GM12872 (cell line): ENCODE measurements around the gene PCSK5.

Source experiments
- TF ChIP-seq, protein P1 (sequence below): IDR thresholded peaks from 3 replicates; pipeline ENCODE4 v1.5.1; 2011; ENCODE audit warnings: low read depth, mild to moderate bottlenecking, low read length, moderate library complexity; ENCODE audit not compliant: insufficient read depth

Gene PCSK5

DNA sequence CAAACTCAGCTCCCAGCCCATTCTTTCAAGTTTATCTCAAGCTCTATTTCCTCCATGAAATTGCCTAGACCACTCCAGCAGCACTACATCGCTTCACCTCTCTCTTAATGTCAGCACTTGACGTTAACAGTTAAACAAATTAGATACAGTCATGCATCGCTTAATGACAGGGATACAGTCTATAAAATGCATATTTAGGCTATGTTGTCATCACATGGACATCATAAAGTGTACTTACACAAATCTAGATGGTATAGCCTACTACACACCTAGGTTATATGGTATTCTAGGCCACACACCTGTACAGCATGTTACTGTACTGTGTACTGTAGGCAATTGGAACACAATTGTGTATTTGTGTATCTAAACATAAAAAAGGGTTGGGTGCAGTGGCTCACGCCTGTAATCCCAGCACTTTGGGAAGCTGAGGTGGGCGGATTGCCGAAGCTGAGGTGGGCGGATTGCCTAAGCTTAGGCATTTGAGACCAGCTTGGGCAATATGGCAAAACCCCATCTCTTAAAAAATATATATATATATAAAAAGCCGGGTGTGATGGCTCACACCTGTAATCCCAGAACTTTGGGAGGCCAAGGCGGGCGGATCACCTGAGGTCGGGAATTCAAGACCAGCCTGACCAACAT, 13.4 kb upstream of the PCSK5 start:
- TF ChIP-seq, protein P1, sequence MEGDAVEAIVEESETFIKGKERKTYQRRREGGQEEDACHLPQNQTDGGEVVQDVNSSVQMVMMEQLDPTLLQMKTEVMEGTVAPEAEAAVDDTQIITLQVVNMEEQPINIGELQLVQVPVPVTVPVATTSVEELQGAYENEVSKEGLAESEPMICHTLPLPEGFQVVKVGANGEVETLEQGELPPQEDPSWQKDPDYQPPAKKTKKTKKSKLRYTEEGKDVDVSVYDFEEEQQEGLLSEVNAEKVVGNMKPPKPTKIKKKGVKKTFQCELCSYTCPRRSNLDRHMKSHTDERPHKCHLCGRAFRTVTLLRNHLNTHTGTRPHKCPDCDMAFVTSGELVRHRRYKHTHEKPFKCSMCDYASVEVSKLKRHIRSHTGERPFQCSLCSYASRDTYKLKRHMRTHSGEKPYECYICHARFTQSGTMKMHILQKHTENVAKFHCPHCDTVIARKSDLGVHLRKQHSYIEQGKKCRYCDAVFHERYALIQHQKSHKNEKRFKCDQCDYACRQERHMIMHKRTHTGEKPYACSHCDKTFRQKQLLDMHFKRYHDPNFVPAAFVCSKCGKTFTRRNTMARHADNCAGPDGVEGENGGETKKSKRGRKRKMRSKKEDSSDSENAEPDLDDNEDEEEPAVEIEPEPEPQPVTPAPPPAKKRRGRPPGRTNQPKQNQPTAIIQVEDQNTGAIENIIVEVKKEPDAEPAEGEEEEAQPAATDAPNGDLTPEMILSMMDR, result no peak

DNA sequence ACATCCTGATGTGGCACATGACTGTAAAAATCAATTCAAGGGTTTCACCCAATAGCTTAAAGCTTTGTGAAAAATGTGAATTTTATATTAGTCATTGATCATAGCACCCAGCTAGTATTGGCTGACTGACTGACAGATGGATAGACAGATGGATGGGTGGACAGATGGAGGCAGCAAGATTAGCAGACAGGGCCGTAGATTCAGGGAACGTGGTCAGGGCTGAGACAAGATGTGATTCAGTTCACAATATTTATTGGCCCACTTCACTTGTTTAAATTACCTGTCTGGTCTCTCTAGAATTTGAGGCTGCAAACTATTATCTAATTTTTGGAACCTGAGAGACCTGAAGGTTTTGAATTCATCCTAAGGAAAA, 12.0 kb upstream of the PCSK5 start:
- TF ChIP-seq, protein P1, result no peak

DNA sequence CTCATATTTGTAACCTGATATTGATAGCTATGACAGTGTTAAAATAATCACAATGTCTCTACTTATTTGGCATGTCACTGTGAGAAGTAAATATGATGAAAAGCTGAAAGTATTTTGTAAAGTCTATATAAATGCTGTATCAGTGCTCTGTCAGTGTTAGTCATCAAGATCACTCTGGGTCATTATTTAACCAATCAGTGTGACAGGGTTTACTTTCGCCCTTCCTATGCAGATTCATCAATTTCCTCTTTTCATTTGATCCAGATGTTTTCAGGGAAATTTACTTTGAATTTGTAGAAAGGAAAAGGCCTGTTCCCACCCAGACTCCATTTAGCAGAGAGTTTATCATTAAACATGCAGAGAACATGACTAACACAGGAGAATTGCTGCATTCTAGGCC, 9.9 kb upstream of the PCSK5 start:
- TF ChIP-seq, protein P1, result no peak

DNA sequence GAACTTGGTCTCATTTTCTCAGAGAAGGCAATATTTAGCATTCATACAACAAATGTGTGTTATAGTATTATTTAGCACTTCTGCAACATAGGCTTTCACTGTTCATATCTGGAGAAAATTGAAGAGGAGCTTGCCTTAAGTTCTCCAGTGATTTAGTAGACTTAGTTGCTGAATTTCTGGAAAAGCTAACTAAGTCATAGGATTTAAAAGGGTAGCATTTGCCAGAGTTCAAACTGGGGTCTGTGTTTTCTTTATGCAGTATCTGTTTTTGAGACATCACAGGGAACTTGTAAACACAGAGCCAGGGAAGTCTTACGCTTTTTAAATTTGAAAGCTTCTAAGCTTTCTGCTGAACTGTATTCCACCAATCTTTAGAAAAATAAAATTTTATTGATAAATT, 8.7 kb upstream of the PCSK5 start:
- TF ChIP-seq, protein P1, result no peak

DNA sequence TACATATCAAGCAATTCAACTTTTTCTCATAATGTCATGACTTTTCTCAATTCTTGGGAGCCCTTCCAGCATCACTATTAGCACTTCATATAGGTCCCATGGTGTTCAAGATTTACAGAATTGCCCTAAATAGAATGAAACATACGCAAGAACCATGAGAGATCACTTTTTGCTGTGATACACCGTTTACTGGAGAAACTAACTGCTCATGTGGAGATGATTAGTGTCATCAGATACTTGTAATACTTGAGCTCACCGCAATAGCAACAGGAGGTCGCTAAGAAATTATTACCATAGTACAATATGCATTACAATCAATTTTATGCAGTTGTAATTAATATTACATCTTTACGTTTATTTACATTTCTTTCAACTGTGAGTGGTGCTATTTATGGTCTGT, 4.8 kb upstream of the PCSK5 start:
- TF ChIP-seq, protein P1, result no peak

DNA sequence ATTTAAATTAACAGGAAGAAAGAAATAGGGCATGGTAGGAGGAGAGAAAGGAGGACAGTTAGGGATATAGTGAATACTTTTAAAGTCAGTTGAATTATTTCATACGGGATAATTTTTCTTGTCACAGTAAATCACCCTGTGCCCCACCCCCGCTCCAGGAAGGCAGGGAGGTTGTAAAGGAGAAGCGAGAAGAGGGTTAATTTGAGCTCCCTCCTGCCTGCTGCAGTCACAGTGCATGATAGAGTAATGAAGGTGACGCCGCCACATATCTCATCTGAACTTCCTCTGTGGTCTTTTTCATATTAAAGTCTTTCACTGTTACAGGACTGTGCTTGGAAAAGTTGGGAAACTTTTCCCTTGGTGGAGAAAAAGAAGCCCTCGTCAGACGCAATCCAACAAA, 896 bp upstream of the PCSK5 start:
- TF ChIP-seq, protein P1, result no peak

DNA sequence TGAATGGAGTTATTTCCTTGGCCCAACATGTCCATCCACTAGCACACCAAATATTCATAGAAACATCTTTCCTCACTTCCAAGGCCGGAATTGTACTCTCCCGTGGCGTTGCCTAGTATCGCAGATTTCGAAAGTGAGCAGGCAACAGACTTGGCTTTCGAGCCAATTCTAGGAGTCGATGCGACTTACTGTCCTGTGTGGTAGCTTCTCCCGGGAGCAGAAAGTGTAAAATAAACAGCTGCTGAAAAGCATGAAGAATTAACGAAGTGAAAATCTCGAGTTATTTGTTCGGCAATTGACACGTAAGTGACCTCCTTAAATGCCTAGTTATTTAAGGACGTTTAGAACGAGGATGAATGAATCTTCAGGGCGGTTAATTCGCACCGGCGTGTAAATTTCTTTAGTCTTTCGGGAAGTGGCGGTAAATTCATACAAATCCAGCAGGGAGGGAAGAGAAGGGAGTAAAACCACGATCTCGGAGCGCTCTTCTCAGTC, 449 bp upstream of the PCSK5 start:
- TF ChIP-seq, protein P1, result no peak
